GM12892 (cell line): ENCODE measurements around the gene CDKAL1.
"Not testable (repeated sequence)": the region's sequence is repeated elsewhere in the genome, so short reads cannot be mapped to it uniquely, and the experiment has no call there.

ENCODE experiments used
- DNase-seq: peaks from one replicate; pipeline ENCODE4 v3.0.0; 2011; ENCODE audit not compliant: insufficient read length
- FAIRE-seq: peaks from 2 replicates; lab custom pipeline; 2011; peaks lifted over from hg19 to GRCh38; lab: Jason Lieb, UNC
- POLR2A ChIP-seq: IDR thresholded peaks from 2 replicates; pipeline ENCODE4 v1.6.1; 2011; ENCODE audit warnings: low read depth, low read length, control low read depth
- POLR2AphosphoS5 ChIP-seq: IDR thresholded peaks from 2 replicates; pipeline ENCODE4 v1.6.1; 2011; ENCODE audit warnings: low read depth, low read length, control low read depth
- TAF1 ChIP-seq: IDR thresholded peaks from 2 replicates; pipeline ENCODE4 v1.6.1; 2011; ENCODE audit warnings: low read depth, mild to moderate bottlenecking, control low read depth, low read length, borderline replicate concordance

Gene CDKAL1

GRCh38 chr6:20532881-20533280, 1.4 kb upstream of the CDKAL1 start:
- no peak for DNase-seq
- no peak for FAIRE-seq
- TF ChIP-seq POLR2A (no peak), TAF1 (no peak), POLR2AphosphoS5 (no peak)

- DNase-seq (no peak), FAIRE-seq (no peak)
Observed at GRCh38 chr6:20533746-20534294, 437 bp upstream of the CDKAL1 start.

GRCh38 chr6:20538131-20538662, 3.9 kb downstream of the CDKAL1 start:
- no peak for DNase-seq
- no peak for FAIRE-seq
- TF ChIP-seq POLR2AphosphoS5: no peak
- TF ChIP-seq TAF1: no peak
- TF ChIP-seq POLR2A: no peak

More at GRCh38 chr6:20533746-20534294, 437 bp upstream of the CDKAL1 start:
- no peak for TF ChIP-seq TAF1
- TF ChIP-seq POLR2AphosphoS5: no peak
- TF ChIP-seq POLR2A: no peak

- FAIRE-seq (no peak), DNase-seq (no peak)
- TF ChIP-seq TAF1: no peak
- TF ChIP-seq POLR2AphosphoS5: no peak
- no peak for TF ChIP-seq POLR2A
Observed at GRCh38 chr6:20538907-20539306, 4.7 kb downstream of the CDKAL1 start.

GRCh38 chr6:20539387-20539786, 5.1 kb downstream of the CDKAL1 start:
- no peak for FAIRE-seq
- DNase-seq: no peak
- TF ChIP-seq POLR2A (no peak), TAF1 (no peak), POLR2AphosphoS5 (no peak)

GRCh38 chr6:20540683-20541082, 6.4 kb downstream of the CDKAL1 start:
- no peak for FAIRE-seq
- TF ChIP-seq TAF1: no peak
- no peak for TF ChIP-seq POLR2A
- TF ChIP-seq POLR2AphosphoS5: no peak
- no peak for DNase-seq

GRCh38 chr6:20541382-20541781, 7.1 kb downstream of the CDKAL1 start:
- TF ChIP-seq POLR2A (no peak), POLR2AphosphoS5 (no peak), TAF1 (no peak)
- DNase-seq (no peak), FAIRE-seq (no peak)

- no peak for TF ChIP-seq POLR2AphosphoS5
- TF ChIP-seq TAF1: no peak
- TF ChIP-seq POLR2A: no peak
- FAIRE-seq (peak; percentile 89), DNase-seq (no peak)
Observed at GRCh38 chr6:20542927-20543602, 8.8 kb downstream of the CDKAL1 start.

GRCh38 chr6:20548264-20548663, 14.0 kb downstream of the CDKAL1 start:
- TF ChIP-seq TAF1: no peak
- no peak for TF ChIP-seq POLR2A
- FAIRE-seq: no peak
- DNase-seq: no peak

GRCh38 chr6:20549398-20549797, 15.1 kb downstream of the CDKAL1 start:
- not testable (repeated sequence) for FAIRE-seq

GRCh38 chr6:20554326-20554725, 20.1 kb downstream of the CDKAL1 start:
- no peak for FAIRE-seq
- DNase-seq: no peak
- no peak for TF ChIP-seq POLR2A
- no peak for TF ChIP-seq TAF1
- no peak for TF ChIP-seq POLR2AphosphoS5

More at GRCh38 chr6:20549398-20549797, 15.1 kb downstream of the CDKAL1 start:
- not testable (repeated sequence) for DNase-seq

- DNase-seq: no peak
- no peak for TF ChIP-seq POLR2AphosphoS5
- no peak for TF ChIP-seq POLR2A
- TF ChIP-seq TAF1: no peak
- FAIRE-seq: no peak
Observed at GRCh38 chr6:20554817-20555216, 20.6 kb downstream of the CDKAL1 start.
